CD4-positive, alpha-beta T cell treated with Interleukin-17A for 4 hours (primary cell): Measurements from ENCODE around the gene PHLDB2.

Experiments used
- DNase-seq: peaks from one replicate; pipeline ENCODE4 v3.0.0-alpha.2; 2020; ENCODE audit warnings: mixed read lengths

The PHLDB2 gene

DNA sequence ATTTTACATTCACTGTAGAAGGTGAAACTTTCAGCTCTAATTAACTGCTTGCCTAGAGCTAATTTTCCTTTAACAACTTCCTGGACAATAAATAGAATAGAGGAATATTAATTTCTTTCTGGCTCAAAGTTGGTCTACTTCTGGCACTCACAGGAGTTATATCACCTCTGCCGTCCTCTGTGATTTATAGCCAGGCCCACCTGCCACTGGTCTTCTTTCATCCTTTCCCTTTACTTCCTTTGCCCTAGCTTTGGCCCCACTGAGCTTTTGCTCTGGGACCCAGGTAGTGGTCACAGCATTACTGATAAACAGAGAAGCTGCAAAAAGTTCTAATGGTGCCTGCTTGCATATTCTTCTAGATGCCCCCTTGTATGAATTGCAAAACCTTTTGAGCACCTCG lies 70.4 kb downstream of the PHLDB2 start:
- DNase-seq: no peak

DNA sequence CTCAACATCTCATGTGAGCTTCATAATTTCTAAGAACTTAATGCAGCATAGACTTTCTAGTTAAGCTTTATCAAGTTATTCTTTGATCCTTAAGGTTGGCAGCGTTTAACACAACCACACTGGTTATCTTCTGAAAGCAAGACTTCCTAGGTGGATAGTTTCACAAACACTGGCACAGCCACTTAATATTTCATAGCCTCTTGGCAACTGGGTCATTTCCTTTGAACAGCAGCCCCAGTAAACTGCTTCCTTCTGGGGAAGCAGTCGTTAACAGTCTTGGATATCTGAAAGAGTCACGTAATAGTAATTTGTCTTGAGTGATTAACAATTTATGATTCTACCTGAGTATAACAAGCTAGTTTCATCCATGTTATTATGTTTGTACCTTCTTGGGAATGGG lies 73.9 kb downstream of the PHLDB2 start:
- DNase-seq: no peak

DNA sequence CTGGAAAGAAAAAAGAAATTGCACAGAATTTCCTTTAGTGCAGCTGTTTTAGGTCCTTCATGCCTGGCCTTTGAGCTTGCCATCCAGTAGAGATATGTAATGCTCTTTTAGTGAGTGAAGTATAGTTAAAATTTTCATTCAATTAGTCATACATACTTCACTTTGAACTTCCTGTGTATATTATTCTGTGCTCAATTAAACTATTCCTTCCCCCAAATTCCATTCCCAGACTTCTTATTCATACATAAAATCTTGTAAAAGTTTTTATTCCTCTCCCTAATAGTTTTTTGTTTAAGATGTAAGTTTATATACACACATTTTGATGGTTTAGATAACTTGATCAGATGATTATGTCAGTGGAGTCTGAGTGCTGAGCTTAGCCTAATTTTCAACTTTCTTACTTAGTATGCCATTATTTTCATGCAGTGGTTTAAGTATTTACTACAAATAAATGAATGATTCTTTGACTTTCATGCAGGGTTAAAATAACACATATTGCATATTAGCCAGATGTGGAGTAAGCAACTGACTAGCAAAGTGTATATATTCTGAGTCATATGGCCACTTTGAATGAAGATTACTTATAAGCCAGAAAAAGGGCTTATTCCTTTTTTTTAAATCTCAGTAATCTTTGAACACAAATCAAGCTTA lies 77.3 kb downstream of the PHLDB2 start:
- no peak for DNase-seq

DNA sequence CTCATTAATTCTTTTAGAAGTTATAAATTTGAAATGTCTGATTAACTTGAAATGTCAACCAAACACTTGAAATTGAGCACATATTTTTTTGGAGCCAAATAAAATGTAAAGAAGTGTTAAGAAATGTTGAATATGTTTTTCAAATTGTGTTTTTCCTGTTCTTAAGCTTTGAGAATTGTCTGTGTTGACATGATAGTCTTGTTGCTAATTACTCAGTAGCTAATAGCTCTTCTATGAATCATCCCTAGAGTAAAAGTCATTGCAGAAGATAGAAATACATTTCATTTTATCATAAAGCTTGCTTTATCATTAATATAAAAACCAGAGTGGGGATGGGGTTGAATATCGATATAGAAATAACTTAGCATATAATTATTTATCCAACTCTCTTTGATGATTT lies 77.9 kb downstream of the PHLDB2 start:
- no peak for DNase-seq

DNA sequence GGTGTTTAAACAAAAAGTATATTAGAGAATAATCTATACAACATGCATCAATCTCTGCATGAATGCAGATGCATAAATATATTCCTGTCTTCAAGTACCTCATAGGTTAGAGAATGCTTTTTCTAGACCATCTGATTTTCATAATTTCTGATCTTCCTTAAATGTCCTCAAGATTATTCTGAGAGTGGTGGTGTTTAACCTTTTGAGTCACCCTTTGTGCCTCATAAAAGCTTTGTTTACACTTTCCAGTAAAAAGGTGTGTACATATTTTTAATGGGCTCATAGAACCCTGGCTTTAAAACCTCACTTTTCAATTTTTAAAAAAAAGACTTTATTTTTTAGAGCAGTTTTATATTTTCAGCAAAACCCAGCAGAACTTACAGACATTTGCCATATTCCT lies 78.8 kb downstream of the PHLDB2 start:
- DNase-seq: no peak

DNA sequence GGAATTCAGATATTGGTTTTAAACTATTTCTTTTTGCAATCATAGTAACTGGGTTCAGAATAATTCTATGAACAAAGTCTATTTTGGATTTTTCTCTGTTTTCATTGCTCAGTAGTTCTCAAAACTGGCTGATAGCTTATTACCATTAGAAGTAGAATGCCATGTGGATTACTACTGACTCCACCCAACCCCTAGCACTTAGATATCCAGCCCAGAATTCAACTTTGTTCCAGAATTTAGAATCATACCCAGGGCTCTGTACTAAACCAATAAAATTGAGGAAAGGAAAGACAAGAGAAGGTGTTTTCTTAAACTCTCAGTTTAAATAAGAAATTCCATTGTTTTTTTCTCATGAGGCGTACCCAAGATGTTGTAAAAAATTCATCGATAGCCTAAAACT lies 80.8 kb downstream of the PHLDB2 start:
- DNase-seq: no peak

DNA sequence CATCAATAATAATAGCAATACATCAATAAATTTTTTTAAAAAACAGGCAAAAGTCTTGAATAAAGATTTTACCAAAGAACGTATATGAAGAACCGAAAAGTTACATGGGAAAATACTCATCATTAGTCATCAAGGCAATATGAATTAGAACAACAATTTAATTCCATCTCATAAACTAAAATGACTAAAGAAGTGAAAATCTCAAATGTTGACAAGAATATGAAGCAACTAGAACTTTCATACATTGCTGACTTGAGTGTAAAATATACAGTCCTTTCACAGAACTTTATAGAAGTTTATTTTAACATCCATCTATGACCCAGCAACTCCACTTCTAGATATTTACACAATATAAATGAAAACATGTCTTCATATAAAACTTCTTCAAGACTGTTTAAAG lies 84.5 kb downstream of the PHLDB2 start:
- DNase-seq: no peak

DNA sequence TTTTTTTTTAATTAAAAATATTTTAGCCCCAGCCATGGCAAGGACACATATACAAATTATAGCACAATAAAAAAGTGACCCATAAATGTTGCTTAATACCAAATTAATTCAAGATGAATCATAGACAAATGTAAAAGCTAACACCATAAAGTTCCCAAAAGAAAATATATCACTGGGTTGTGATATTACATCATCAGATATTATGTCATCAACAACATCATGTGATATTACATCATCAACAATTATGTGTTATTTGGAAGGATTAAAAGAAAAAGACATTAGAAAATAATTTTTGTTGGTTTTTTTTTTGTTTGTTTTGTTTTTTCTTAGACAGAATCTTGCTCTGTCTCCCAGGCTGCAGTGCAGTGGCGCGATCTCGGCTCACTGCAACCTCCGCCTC lies 85.3 kb downstream of the PHLDB2 start:
- no peak for DNase-seq

DNA sequence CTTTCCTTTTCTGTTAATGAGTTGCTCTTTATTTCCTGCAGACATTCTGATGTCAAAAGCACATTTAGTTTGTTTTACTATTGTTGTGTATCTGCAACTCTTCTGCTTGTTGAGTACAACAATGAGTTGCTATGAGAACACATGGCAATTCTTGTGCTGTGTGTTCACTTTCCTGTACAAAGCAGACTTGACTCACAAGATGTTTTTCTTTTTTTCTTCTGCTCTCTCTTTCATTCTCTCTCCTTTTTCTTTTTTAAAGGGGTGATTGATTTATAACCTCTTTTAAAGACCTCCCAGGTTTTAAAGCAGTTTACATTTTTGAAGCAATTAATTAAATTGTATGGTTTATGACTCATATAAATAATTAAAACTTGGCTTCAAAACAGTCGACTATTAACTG lies 88.2 kb downstream of the PHLDB2 start:
- no peak for DNase-seq

DNA sequence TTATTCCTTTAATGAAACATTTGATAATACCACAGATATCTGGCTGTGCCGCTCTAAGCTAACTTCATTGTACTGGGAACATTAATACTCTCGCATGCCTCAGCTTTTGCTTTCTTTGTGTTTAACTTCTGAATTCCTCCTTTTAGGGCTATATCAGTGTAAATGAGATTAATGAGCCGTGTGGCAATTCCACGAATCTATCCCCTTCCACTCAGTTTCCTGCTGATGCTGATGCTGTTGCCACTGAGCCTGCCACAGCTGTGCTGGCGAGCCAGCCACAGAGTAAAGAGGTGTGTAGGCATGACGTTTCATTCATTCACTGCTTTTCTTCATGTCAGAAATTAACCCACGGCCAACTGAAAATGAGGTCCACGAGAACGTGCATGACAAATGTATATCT lies 89.7 kb downstream of the PHLDB2 start:
- no peak for DNase-seq

DNA sequence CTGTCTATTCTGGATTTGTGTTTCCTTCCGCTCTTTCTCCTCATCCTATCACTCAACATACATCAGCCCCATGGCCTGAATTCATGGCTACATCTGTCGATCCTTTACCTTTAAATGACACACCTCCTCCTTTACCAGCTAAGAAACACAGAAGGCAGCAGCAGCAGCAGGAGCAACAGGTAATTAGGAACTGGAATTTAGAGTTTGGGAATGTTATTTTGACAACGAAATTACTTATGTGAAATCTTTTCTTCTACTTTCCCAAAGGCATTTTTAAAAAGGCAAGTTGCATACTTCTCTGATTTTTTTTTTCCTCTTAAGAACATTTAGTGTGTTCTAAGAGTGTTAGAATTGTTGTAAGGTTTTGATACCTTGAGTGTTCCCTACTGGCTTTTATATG lies 90.6 kb downstream of the PHLDB2 start:
- no peak for DNase-seq

DNA sequence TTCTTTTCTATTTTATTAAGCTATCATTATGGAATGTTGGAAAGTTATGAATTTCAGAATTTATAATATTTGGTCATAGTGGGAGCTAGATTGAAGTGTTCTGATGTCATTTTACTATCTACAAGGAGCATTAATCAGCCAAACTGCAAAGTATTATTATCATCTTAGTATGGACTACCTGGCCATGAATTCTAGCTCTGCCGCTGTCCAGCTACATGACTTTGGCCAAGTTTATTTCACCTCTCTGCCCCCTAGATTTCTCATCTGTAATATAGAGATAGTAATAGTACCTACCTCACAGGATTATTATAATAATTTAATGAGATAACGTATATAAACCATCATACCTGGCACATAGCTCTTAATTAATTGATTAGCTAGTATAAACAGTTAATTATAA lies 92.0 kb downstream of the PHLDB2 start:
- DNase-seq: no peak

DNA sequence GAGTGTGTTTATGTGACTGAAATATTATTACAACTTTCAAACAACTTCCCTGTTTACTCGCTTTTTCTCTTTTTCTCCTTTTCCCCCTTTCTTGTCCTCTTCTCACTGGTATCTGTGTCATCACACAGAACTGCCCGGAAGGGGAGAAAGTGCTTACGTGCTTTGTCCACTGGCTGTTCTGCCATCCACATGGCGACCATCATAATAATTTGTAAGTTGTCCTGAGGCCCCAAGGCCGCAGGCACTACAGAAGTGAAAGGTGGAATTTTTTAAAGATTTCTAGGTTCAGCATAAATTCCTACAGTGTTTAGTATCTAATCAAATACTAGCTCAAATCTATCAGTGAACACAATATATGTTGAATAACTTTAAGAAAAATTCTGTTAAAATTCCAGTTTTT lies 93.0 kb downstream of the PHLDB2 start:
- no peak for DNase-seq

DNA sequence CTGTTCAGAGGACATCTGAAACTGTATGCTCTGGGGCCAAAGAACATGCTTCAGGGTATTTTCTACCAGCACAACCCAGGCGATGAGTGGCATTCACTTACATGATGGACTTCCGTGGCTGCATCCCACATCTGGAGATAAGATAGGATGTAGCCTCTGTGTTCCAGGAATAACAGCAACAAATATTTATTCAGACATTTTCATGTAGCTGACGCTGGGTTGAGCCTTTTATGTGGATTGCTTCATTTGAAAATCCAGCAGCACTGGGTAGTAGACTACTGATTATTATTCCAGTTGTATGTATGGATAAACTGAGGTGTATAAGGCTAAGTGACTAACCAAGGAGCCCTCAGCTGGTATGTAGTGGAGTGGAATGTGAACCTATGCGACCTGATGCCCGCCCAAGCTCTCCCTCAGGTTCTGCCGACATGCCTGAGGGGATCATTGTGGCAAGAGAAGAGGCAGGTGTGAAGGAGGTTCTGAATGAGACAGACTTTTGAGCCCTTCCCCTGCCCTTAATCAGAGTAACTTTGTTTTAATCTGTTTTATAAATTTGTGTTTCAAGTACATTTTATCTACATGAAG lies 93.9 kb downstream of the PHLDB2 start:
- DNase-seq: no peak

DNA sequence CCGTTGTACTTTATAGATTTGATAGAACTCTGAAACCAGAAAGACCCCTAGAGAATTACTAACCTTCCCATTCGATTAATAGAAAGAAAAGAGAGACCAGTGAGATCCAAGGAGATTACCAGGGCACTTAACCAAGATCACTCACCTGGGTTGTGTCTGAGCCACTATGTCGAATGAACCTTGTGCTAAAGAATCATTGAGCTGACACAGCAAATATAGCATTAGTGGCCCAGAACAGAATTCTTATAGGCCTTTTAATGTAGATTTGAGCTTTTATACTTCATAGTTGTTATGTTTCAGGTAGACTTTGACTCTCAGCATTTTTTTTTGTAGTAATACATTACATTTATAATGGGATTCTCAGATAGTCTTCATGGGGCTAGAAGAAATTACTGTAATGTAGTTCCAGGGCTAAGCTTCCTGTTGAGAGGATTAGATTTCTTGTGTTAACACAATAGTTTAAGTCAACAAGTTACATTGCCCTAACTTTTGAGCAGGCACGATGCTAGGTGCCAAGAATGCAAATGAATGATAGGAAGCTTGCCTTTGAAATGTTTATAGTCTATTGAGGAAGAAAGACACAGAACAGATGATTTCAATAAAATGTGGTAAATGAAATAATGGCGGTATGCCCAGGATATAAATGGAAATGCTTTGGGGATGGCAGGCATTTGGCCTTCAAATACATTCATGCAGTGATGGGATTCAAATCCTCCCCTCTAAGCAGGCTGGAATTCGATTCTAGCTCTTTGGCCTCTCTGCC lies 95.3 kb downstream of the PHLDB2 start:
- no peak for DNase-seq

DNA sequence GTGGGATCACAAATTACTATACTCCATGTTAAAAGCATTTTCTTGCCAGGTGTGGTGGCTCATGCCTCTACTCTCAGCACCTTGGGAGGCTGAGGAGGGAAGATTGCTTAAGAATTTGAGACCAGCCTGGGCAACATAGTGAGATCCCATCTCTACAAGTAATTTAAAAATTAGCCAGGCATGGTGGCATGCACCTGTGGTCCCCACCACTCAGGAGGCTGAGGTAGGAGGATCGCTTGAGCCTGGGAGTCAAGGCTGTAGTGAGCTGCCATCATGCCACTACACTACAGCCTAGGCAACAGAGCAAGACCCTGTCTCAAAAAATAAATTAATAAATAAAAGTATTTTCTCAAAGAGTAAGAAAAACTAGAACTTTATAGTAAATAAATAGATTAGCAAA lies 96.8 kb downstream of the PHLDB2 start:
- no peak for DNase-seq

DNA sequence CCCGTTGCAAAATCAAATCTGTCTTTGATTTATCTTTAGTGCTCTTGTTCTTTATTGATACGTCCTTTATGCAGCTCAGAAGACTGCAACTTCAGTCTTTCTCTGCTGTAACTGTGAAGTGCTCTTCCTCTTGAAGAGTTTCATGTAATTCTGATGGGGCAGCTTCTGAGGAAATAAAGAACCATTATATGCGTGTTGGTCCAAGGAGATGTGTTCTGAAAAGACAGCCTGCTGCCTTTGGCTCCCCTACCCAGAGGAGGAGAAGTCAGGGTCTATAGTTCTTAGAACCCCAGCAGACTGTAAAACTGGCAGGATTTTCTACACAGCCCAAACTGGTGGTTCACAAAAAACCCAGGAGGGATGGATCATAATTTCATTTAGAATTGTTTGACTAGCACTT lies 97.4 kb downstream of the PHLDB2 start:
- DNase-seq: no peak

DNA sequence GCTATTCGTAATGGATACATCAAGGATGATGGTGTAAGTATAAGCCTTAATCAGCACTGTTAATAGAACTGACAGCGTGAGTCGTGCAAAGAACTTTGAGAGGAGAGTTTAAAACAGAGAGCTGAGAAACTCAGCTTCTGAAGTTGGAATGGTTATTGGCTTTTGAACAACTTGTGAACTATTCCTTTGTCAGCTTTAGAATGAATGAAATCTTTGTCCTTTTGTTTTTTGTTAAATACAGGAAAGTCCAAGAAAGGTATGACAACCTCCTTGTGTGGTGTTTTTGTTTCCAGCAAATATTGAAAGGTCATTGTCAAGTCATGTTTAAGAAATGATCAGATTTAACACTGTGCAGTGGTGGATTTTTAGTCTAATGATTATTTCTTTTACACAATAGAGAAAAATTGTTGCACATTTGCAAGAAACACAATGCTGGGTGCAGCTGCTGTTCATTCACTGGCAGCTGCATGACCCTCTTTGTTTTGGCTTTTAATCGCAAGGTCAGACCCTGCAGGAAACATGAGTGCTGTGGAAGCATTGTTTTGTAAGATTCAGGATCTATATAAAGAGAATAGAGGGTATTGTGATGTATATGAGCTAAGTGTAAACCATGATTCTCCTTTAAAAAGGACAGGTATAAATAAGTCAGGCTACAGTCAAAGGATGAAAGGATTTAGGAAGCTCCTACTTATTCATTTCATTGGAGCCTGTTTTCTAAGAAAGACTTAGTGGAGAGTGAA lies 98.1 kb downstream of the PHLDB2 start:
- no peak for DNase-seq

DNA sequence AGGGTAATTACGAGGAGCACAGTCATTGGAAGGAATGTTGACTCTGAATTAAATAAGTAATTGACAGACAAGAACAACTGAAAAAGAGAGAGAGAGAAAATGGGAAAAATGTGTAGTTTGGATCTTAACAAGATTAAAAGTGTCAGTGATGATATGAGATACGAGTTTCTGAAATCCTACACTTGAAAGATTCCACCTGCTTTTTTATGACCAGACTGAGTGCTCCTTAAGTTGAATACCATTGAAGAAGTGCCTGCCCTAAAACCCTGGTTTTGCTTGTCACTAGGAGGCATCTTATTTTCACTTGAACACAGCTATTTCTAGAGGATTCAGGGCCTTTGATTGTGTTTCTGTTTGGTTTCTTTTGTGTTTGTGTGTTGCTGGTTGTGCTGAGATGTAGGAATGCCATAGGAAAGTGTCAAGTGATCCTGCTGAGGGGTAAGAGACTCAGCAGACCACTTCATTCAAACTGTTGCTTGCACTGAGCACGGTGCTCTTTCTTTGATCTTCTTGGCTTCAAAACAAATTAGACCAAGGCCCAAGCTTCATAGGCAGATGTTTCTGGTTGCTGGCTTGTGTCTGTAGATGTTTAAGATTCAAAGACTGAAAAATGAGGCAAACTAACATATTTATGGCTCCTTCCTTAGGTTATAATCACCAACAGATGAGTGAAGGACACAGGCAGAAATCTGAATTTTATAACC lies 102.5 kb downstream of the PHLDB2 start:
- no peak for DNase-seq

DNA sequence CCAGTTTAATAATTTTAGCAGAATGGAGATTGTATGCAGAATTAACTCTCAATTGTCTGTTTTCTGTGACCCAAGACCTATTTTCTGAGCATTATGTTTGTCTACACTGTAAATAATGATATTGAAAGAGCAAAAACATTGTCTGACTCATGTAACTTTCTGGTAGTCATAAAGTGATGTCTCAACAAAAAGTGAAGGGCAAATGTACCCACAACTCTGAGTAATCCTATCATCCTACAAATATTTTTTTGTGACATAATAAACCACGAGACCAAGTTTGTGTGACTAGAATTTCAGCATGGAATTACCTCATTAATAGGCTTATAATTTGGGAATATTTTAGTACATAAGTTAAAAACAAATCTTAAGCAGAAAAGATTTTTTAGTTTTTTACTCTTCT lies 104.4 kb downstream of the PHLDB2 start:
- DNase-seq: no peak

DNA sequence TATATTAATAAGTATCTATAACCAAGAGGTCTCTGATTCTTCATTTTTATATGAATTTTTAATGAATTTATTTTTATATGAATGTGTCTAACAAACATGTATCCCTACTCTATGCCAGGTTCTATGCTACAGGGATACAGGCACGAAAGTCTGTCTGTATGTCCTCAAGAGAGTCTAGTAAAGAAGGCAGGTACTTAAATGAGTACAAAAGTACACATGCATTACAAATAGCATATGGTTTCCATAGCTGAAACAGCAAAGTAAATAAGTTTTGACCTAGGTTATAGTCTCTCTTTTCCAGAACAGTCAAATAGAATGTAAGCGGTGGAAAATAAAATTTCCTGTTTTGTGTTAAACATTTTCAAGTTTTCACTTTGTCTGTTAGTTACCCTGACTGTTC lies 106.4 kb downstream of the PHLDB2 start:
- no peak for DNase-seq

DNA sequence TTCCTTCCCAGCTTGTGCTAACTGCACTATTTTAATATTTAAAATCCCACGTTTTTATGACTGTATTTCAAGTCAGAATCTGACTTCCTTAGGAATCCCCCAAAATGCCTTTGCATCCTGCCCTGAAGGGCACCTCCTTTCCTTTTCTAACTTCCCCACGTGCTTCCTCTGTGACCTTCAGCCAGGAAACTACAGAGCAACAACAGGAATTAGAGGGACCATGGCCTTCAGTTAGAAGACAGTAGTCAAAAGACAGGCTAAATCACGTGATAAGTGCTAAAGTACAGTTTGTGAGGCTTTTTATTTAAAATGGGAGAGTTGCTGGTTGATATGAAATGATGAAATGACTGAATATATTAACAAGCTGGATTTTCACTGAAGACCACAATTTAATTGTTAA lies 108.0 kb downstream of the PHLDB2 start:
- DNase-seq: no peak

DNA sequence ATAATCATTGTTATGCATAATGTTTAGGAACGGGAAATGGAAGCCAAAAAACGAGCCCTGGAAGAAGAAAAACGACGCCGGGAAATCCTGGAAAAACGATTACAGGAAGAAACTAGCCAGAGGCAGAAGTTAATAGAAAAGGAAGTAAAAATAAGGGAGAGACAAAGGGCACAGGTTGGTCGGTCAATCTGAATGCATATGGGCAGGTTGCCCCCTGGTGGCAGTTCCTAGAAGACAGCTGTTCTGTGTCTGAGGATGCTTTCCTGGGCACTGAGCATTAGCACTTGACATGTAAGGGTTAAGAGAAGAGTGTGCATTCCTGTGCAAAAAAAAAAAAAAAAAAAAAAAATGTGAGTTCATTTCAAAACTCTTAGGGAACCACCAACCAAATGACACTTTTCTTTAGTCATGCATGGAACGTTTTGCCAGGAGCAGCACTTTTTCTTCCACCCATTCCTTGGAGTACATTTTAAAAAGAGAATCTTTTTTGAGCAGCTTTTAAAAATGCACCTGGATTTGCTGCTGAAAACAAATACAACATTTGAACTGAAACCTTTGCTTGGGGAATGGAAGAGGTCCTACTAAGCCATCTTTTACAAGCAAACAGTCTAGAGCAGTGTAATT lies 108.7 kb downstream of the PHLDB2 start:
- DNase-seq: peak; percentile 88
